ENCODE data around the gene CATSPERZ.

CATSPERZ gene

GRCh38 chr11:64299847-64300648 is at the start of gene CATSPERZ:
Gene CATSPERZ, plus strand, starts transcription at chr11:64300358. Its CDS starts 53 bp downstream, at chr11:64300411.
- DNase-seq (ENCODE audit: low read depth in 2 of 3, low spot score in 1 of 3), result no peak

- no peak for DNase-seq (ENCODE audit: low read depth in 2 of 3, low spot score in 1 of 3)
Measured at GRCh38 chr11:64250415-64251015, 49.6 kb upstream of the CATSPERZ start.

GRCh38 chr11:64251016-64251752 is 49.0 kb upstream of the CATSPERZ start, which contains the start of gene PLCB3:
Gene PLCB3, plus strand, starts transcription at chr11:64251530. Its CDS starts 120 bp downstream, at chr11:64251650.
- DNase-seq (ENCODE audit: low read depth in 2 of 3, low spot score in 1 of 3), result no peak

GRCh38 chr11:64251753-64252002 is 48.5 kb upstream of the CATSPERZ start:
- no peak for DNase-seq (ENCODE audit: low read depth in 2 of 3, low spot score in 1 of 3)

GRCh38 chr11:64252003-64252872 is 47.9 kb upstream of the CATSPERZ start:
- DNase-seq (ENCODE audit: low read depth in 2 of 3, low spot score in 1 of 3), result no peak

- no peak for DNase-seq (ENCODE audit: low read depth in 2 of 3, low spot score in 1 of 3)
Measured at GRCh38 chr11:64253043-64253442, 47.1 kb upstream of the CATSPERZ start.

- DNase-seq (ENCODE audit: low read depth in 2 of 3, low spot score in 1 of 3), result no peak
Measured at GRCh38 chr11:64253481-64253880, 46.7 kb upstream of the CATSPERZ start.

GRCh38 chr11:64254326-64254725 is 45.8 kb upstream of the CATSPERZ start:
- no peak for DNase-seq (ENCODE audit: low read depth in 2 of 3, low spot score in 1 of 3)

- no peak for DNase-seq (ENCODE audit: low read depth in 2 of 3, low spot score in 1 of 3)
Measured at GRCh38 chr11:64255135-64256128, 44.7 kb upstream of the CATSPERZ start.

GRCh38 chr11:64256300-64256699 is 43.9 kb upstream of the CATSPERZ start:
- DNase-seq (ENCODE audit: low read depth in 2 of 3, low spot score in 1 of 3), result no peak

GRCh38 chr11:64258356-64258755 is 41.8 kb upstream of the CATSPERZ start:
- no peak for DNase-seq (ENCODE audit: low read depth in 2 of 3, low spot score in 1 of 3)

- no peak for DNase-seq (ENCODE audit: low read depth in 2 of 3, low spot score in 1 of 3)
Measured at GRCh38 chr11:64258946-64259532, 41.1 kb upstream of the CATSPERZ start.

GRCh38 chr11:64259533-64260067 is 40.6 kb upstream of the CATSPERZ start:
- DNase-seq (ENCODE audit: low read depth in 2 of 3, low spot score in 1 of 3), result no peak

- DNase-seq (ENCODE audit: low read depth in 2 of 3, low spot score in 1 of 3), result no peak
Measured at GRCh38 chr11:64260147-64260708, 39.9 kb upstream of the CATSPERZ start.

GRCh38 chr11:64261556-64262080 is 38.5 kb upstream of the CATSPERZ start:
- no peak for DNase-seq (ENCODE audit: low read depth in 2 of 3, low spot score in 1 of 3)

- DNase-seq (ENCODE audit: low read depth in 2 of 3, low spot score in 1 of 3), result no peak
Measured at GRCh38 chr11:64262271-64263002, 37.7 kb upstream of the CATSPERZ start.

GRCh38 chr11:64263021-64263946 is 36.9 kb upstream of the CATSPERZ start:
- DNase-seq (ENCODE audit: low read depth in 2 of 3, low spot score in 1 of 3), result no peak
